Activated naive CD4-positive, alpha-beta T cell treated with anti-CD3 and anti-CD28 coated beads, Interleukin-2, amount 10 ng/mL, durations not matched to agents 7 days and 5 days (primary cell): Measurements from ENCODE around the gene SH2D3A.

Source experiments
- CTCF ChIA-PET: fragments of 350-600 bp; sonication (Branson Sonifier 250); formaldehyde crosslinking; loops from one replicate; lab custom pipeline; 2021; ENCODE audit warnings: antibody characterized with exemption; lab: Charles Lee
- DNase-seq: peaks from one replicate; pipeline ENCODE4 v3.0.0-alpha.2; 2020
- H3K27ac Mint-ChIP-seq: one replicate; pipeline ENCODE4 v1.8.0; 2021; ENCODE audit warnings: mild to moderate bottlenecking, moderate library complexity, mixed read lengths
- H3K27me3 Mint-ChIP-seq: one replicate; pipeline ENCODE4 v1.8.0; 2021; ENCODE audit warnings: mild to moderate bottlenecking, mixed read lengths
- H3K36me3 Mint-ChIP-seq: one replicate; pipeline ENCODE4 v1.8.0; 2021; ENCODE audit warnings: mixed read lengths
- H3K4me1 Mint-ChIP-seq: one replicate; pipeline ENCODE4 v1.8.0; 2021; ENCODE audit warnings: mixed read lengths
- H3K4me3 Mint-ChIP-seq: one replicate; pipeline ENCODE4 v1.8.0; 2021; ENCODE audit warnings: mild to moderate bottlenecking, moderate library complexity, mixed read lengths
- H3K9me3 Mint-ChIP-seq: one replicate; pipeline ENCODE4 v1.8.0; 2021; ENCODE audit warnings: mixed read lengths

SH2D3A gene

GRCh38 chr19:6721773-6722172 is 45.5 kb downstream of the SH2D3A start:
- H3K4me3 Mint-ChIP-seq: no peak overlapping the region
- peaks cover 54% of the 10 kb centered on the region for H3K27me3 Mint-ChIP-seq
- DNase-seq: no peak
- CTCF ChIA-PET: no interaction called here
- H3K4me1 Mint-ChIP-seq: peaks cover 37% of the 10 kb centered on the region
- peak overlapping the region; percentile 51 for H3K27ac Mint-ChIP-seq
- no peaks in the 10 kb centered on the region for H3K36me3 Mint-ChIP-seq
- H3K9me3 Mint-ChIP-seq: peaks cover 6% of the 10 kb centered on the region

- DNase-seq: no peak
- Mint-ChIP-seq H3K9me3 (peaks cover 6% of the 10 kb centered on the region), H3K36me3 (no peaks in the 10 kb centered on the region), H3K27ac (no peak overlapping the region), H3K4me3 (no peak overlapping the region), H3K27me3 (peaks cover 57% of the 10 kb centered on the region), H3K4me1 (peaks cover 37% of the 10 kb centered on the region)
- CTCF ChIA-PET: no interaction called here
These were observed 46.1 kb downstream of the SH2D3A start for GRCh38 chr19:6721138-6721474.

- CTCF ChIA-PET: no interaction called here
- Mint-ChIP-seq H3K4me1 (peaks cover 35% of the 10 kb centered on the region), H3K4me3 (no peak within 1 kb of the TSS)
These were observed 46.7 kb downstream of the SH2D3A start, which contains the start of gene C3 for GRCh38 chr19:6720369-6721137. Gene C3 (minus strand): TSS chr19:6720650. CDS start chr19:6720589, 61 bp downstream.

DNA sequence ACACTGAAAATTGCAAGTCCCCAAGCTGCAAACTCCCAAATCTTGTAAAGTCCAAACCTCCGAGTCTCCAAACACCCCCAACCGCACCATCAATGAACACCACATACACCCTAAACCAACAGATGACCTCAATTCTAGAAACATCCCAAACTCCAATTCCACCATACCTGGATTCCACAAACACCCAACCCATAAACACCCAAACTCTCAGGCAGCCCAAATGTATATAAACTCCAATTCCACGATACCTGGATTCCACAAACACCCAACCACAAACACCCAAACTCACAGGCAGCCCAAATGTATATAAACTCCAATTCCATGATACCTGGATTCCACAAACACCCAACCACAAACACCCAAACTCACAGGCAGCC is 47.3 kb downstream of the SH2D3A start:
- Mint-ChIP-seq H3K9me3 (peaks cover 6% of the 10 kb centered on the region), H3K27ac (no peak overlapping the region), H3K4me1 (peaks cover 31% of the 10 kb centered on the region), H3K4me3 (no peak overlapping the region), H3K36me3 (no peaks in the 10 kb centered on the region), H3K27me3 (peaks cover 52% of the 10 kb centered on the region)
- CTCF ChIA-PET: no interaction called here
- DNase-seq: no peak

More at GRCh38 chr19:6720369-6721137, 46.7 kb downstream of the SH2D3A start, which contains the start of gene C3:
- Mint-ChIP-seq H3K27me3 (peaks cover 58% of the 10 kb centered on the region), H3K27ac (no peak within 1 kb of the TSS), H3K36me3 (no peaks in the 10 kb centered on the region), H3K9me3 (peaks cover 6% of the 10 kb centered on the region)
- no peak for DNase-seq

GRCh38 chr19:6719540-6719861 is 47.7 kb downstream of the SH2D3A start:
- Mint-ChIP-seq H3K4me3 (no peak overlapping the region), H3K27me3 (peaks cover 49% of the 10 kb centered on the region), H3K9me3 (peaks cover 6% of the 10 kb centered on the region), H3K4me1 (peaks cover 26% of the 10 kb centered on the region), H3K27ac (no peak overlapping the region), H3K36me3 (no peaks in the 10 kb centered on the region)
- no peak for DNase-seq
- CTCF ChIA-PET: no interaction called here

- peaks cover 6% of the 10 kb centered on the region for H3K9me3 Mint-ChIP-seq
- H3K4me3 Mint-ChIP-seq: no peak overlapping the region
- peak; percentile 52 for DNase-seq
- peaks cover 24% of the 10 kb centered on the region for H3K4me1 Mint-ChIP-seq
- no peak overlapping the region for H3K27ac Mint-ChIP-seq
- peaks cover 53% of the 10 kb centered on the region for H3K27me3 Mint-ChIP-seq
- CTCF ChIA-PET: no interaction called here
- H3K36me3 Mint-ChIP-seq: no peaks in the 10 kb centered on the region
These were observed 48.3 kb downstream of the SH2D3A start for GRCh38 chr19:6718741-6719539.

DNA sequence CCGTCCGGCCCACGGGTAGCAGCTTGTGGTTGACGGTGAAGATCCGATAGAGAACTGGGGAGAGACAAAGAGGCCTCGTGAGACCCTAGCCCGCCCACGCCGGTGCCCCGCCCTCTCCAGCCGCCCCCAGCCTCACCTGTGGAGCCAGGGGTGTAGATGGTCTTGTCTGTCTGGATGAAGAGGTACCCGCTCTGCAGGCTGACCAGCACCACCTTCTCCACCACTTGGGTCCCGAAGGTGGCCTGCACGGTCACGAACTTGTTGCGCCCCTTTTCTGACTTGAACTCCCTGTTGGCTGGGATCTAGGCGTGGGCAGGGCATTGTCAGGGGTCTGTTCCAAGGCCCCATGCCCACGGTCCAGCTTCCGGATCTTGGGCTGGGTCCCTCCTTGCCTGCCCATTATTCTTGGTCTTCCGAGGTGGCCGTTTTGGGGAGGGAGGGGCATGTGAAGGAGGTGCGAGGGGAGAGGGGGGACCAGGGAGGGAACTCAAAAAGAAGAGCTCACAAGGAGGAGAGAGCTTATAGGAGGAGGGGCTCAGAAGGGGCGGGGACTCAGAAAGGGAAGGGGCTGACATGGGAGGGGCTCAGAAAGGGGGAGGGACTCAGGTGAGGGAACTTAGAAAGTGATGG is 49.0 kb downstream of the SH2D3A start:
- Mint-ChIP-seq H3K9me3 (peaks cover 6% of the 10 kb centered on the region), H3K4me3 (peak overlapping the region; percentile 6), H3K27me3 (peaks cover 48% of the 10 kb centered on the region), H3K27ac (no peak overlapping the region), H3K4me1 (peaks cover 20% of the 10 kb centered on the region), H3K36me3 (no peaks in the 10 kb centered on the region)
- CTCF ChIA-PET: no interaction called here
- no peak for DNase-seq

GRCh38 chr19:6717441-6717971 is 49.7 kb downstream of the SH2D3A start:
- no peak for DNase-seq
- Mint-ChIP-seq H3K9me3 (peaks cover 6% of the 10 kb centered on the region), H3K36me3 (no peaks in the 10 kb centered on the region), H3K4me3 (peak overlapping the region; percentile 6), H3K4me1 (peaks cover 16% of the 10 kb centered on the region), H3K27ac (peak overlapping the region; percentile 72), H3K27me3 (peaks cover 52% of the 10 kb centered on the region)
- CTCF ChIA-PET: no interaction called here

- CTCF ChIA-PET: no interaction called here
- Mint-ChIP-seq H3K36me3 (no peaks in the 10 kb centered on the region), H3K4me3 (peak overlapping the region; percentile 6), H3K27ac (peak overlapping the region; percentile 72), H3K27me3 (peaks cover 57% of the 10 kb centered on the region), H3K4me1 (peaks cover 14% of the 10 kb centered on the region), H3K9me3 (peaks cover 6% of the 10 kb centered on the region)
- DNase-seq: no peak
These were observed 50.2 kb downstream of the SH2D3A start for GRCh38 chr19:6717036-6717435.

DNA sequence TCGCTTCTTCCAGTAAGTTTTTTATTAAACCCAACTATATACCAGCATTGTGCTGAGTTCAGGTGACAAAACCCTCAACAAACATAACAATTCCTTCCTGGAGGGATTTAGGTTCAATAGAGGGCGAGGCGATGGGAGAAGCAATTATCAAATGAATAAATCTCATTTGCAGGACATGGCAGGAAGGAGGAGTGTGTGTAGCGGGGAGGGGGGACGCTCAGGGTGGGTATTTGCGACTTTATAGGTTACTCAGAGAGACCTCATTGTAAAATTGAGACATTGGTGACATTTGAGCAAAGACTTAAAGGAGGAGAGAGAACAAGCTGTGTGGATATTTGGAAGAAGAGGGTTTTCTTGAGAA is 50.6 kb downstream of the SH2D3A start:
- Mint-ChIP-seq H3K4me1 (peaks cover 11% of the 10 kb centered on the region), H3K27me3 (peaks cover 61% of the 10 kb centered on the region), H3K4me3 (no peak overlapping the region), H3K36me3 (no peaks in the 10 kb centered on the region), H3K9me3 (peaks cover 6% of the 10 kb centered on the region), H3K27ac (no peak overlapping the region)
- CTCF ChIA-PET: no interaction called here
- DNase-seq: no peak

DNA sequence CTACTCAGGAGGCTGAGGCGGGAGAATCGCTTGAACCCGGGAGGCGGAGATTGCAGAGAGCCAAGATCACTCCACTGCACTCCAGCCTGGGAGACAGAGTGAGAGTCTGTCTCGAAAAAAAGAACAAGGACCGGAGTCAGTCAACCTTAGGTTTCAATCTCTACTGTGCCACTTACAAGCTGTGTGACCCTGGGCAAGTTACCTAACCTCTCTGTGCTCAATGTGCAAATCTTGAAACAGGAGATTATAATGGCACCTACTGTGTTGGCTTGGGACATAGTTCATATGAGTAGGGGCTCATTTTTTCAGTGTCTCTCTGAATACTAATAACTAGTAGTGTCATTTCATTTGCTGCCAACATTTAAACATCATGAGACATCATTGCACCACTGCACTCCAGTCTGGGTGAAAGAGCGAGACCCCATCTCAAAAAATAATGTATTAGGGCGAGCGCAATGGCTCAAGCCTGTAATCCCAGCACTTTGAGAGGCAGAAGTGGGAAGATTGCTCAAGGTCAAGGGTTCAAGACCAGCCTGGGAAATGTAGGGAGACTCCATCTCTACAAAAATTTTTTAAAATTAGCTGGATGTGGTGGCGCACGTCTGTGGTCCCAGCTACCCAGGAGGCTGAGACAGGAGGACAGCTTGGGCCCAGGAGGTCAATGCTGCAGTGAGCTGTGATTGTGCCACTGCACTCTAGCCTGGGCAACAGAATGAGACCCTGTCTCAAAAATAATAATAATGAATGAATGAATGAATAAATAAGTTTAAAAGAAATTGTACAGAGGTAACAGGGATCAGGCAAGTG is 52.3 kb downstream of the SH2D3A start:
- Mint-ChIP-seq H3K4me1 (peaks cover 13% of the 10 kb centered on the region), H3K27me3 (peaks cover 66% of the 10 kb centered on the region), H3K4me3 (no peak overlapping the region), H3K9me3 (peaks cover 6% of the 10 kb centered on the region), H3K27ac (no peak overlapping the region), H3K36me3 (no peaks in the 10 kb centered on the region)
- CTCF ChIA-PET: interaction anchor here (0.7 kb wide), 1 partner anchor 84 kb away, joined by 3 read pairs; no protein-coding TSS in a partner anchor
- no peak for DNase-seq

GRCh38 chr19:6713773-6714692 is 53.2 kb downstream of the SH2D3A start:
- Mint-ChIP-seq H3K4me3 (no peak overlapping the region), H3K27ac (no peak overlapping the region), H3K4me1 (peaks cover 9% of the 10 kb centered on the region), H3K27me3 (peaks cover 67% of the 10 kb centered on the region), H3K9me3 (peaks cover 6% of the 10 kb centered on the region), H3K36me3 (peaks cover 3% of the 10 kb centered on the region)
- no peak for DNase-seq
- CTCF ChIA-PET: no interaction called here
